ENCODE results near the gene VSIG10. TPM values are rescaled to one million over a fixed set of nuclear protein-coding genes. Genes with fewer than 3 reads are reported as not detected.

The VSIG10 gene
- total and polyA plus RNA-seq, 2 experiments from 2014 or later, result 12.0 to 21.0 TPM

- Histone ChIP-seq H3K4me2 (peak overlapping the region; percentile 30), H3K27ac (peak overlapping the region; percentile 94), H2AFZ (no peak overlapping the region), H4K20me1 (ENCODE audit: insufficient read depth, poor library complexity, severe bottlenecking) (no peaks in the 10 kb centered on the region), H3K4me3 (no peak overlapping the region), H3K4me1 (ENCODE audit: insufficient read depth) (peaks cover 28% of the 10 kb centered on the region), H3K36me3 (replicated peaks; ENCODE audit: insufficient read depth, low read depth) (no peaks in the 10 kb centered on the region), H3K27me3 (no peaks in the 10 kb centered on the region), H3K9me3 (ENCODE audit: low read depth) (no peaks in the 10 kb centered on the region), H3K79me2 (peaks cover 81% of the 10 kb centered on the region), H3K9me2 (replicated peaks; ENCODE audit: insufficient read depth) (no peaks in the 10 kb centered on the region)
- no peak for DNase-seq (ENCODE audit: low spot score)
- TF ChIP-seq EZH2 (IDR thresholded peaks at IDR 0.05; ENCODE audit: borderline replicate concordance) (no peak), EZH2phosphoT487 (IDR thresholded peaks at IDR 0.05; ENCODE audit: low read depth, severe bottlenecking, unreplicated experiment) (no peak), CTCF (IDR thresholded peaks at IDR 0.05; ENCODE audit: poor library complexity) (no peak)
- WGBS (ENCODE audit: low lambda C conversion rate, missing lambda C conversion rate), result 91% methylated on average over 12 of the region's 12 CpGs
Measured at GRCh38 chr12:118050972-118051910, 52.6 kb downstream of the VSIG10 start.

- Histone ChIP-seq H3K27me3 (no peaks in the 10 kb centered on the region), H3K27ac (no peak overlapping the region), H3K9me2 (replicated peaks; ENCODE audit: insufficient read depth) (no peaks in the 10 kb centered on the region), H3K4me1 (ENCODE audit: insufficient read depth) (peaks cover under 1% of the 10 kb centered on the region), H4K20me1 (ENCODE audit: insufficient read depth, poor library complexity, severe bottlenecking) (peaks cover 2% of the 10 kb centered on the region), H3K9me3 (ENCODE audit: low read depth) (no peaks in the 10 kb centered on the region), H3K79me2 (peaks cover 61% of the 10 kb centered on the region), H3K4me2 (no peak overlapping the region), H3K4me3 (no peak overlapping the region), H3K36me3 (replicated peaks; ENCODE audit: insufficient read depth, low read depth) (no peaks in the 10 kb centered on the region), H2AFZ (no peak overlapping the region)
- TF ChIP-seq EZH2phosphoT487 (IDR thresholded peaks at IDR 0.05; ENCODE audit: low read depth, severe bottlenecking, unreplicated experiment) (no peak), CTCF (IDR thresholded peaks at IDR 0.05; ENCODE audit: poor library complexity) (no peak), EZH2 (IDR thresholded peaks at IDR 0.05; ENCODE audit: borderline replicate concordance) (no peak)
- no peak for DNase-seq (ENCODE audit: low spot score)
- 97% methylated on average over 4 of the region's 4 CpGs for WGBS (ENCODE audit: low lambda C conversion rate, missing lambda C conversion rate)
Measured at GRCh38 chr12:118046430-118046829, 57.4 kb downstream of the VSIG10 start.

GRCh38 chr12:118044577-118044976, 59.2 kb downstream of the VSIG10 start:
- Histone ChIP-seq H3K27ac (no peak overlapping the region), H3K9me3 (ENCODE audit: low read depth) (no peaks in the 10 kb centered on the region), H2AFZ (no peak overlapping the region), H3K79me2 (peaks cover 44% of the 10 kb centered on the region), H4K20me1 (ENCODE audit: insufficient read depth, poor library complexity, severe bottlenecking) (peaks cover 2% of the 10 kb centered on the region), H3K36me3 (replicated peaks; ENCODE audit: insufficient read depth, low read depth) (no peaks in the 10 kb centered on the region), H3K4me1 (ENCODE audit: insufficient read depth) (no peaks in the 10 kb centered on the region), H3K4me3 (no peak overlapping the region), H3K27me3 (no peaks in the 10 kb centered on the region), H3K4me2 (no peak overlapping the region), H3K9me2 (replicated peaks; ENCODE audit: insufficient read depth) (no peaks in the 10 kb centered on the region)
- 94% methylated on average over 8 of the region's 8 CpGs for WGBS (ENCODE audit: low lambda C conversion rate, missing lambda C conversion rate)
- TF ChIP-seq EZH2 (IDR thresholded peaks at IDR 0.05; ENCODE audit: borderline replicate concordance) (no peak), CTCF (IDR thresholded peaks at IDR 0.05; ENCODE audit: poor library complexity) (no peak), EZH2phosphoT487 (IDR thresholded peaks at IDR 0.05; ENCODE audit: low read depth, severe bottlenecking, unreplicated experiment) (no peak)
- DNase-seq (ENCODE audit: low spot score), result no peak
